HG03432 (cell line): ENCODE data around the gene REXO1.
"Not testable (repeated sequence)": the region's sequence is repeated elsewhere in the genome, so short reads cannot be mapped to it uniquely, and the experiment has no call there.

ENCODE experiments used
- ATAC-seq: cut with Tn5 transposase; IDR thresholded peaks from one replicate; pipeline ENCODE4 v1.9.1; 2021; ENCODE audit warnings: mild to moderate bottlenecking, moderate library complexity; ENCODE audit not compliant: unreplicated experiment

Gene REXO1

DNA sequence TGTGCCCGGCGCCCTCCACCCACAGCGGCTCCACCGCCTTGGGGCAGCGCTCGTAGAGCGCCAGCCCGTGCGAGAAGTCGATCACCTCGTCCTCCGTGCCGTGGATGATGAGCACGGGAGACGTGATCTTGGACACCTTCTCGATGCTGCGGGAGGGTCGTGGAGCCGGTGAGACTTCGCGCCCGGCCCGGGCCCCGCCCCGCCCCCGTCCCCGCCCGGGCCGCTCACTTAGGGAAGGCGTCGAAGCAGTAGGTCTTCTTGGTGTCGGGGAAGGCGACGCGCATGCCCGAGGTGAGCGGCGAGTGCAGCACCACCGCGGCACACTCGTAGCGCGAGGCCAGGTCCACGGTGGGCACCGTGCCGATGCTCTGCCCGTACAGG is 29.0 kb upstream of the REXO1 start:
- not testable (repeated sequence) for ATAC-seq

GRCh38 chr19:1876496-1877279 is 28.4 kb upstream of the REXO1 start:
- ATAC-seq = not testable (repeated sequence)

GRCh38 chr19:1875646-1876495 is 27.6 kb upstream of the REXO1 start:
- peak; percentile 84 for ATAC-seq

GRCh38 chr19:1875265-1875645 is 27.0 kb upstream of the REXO1 start:
- ATAC-seq = not testable (repeated sequence)

DNA sequence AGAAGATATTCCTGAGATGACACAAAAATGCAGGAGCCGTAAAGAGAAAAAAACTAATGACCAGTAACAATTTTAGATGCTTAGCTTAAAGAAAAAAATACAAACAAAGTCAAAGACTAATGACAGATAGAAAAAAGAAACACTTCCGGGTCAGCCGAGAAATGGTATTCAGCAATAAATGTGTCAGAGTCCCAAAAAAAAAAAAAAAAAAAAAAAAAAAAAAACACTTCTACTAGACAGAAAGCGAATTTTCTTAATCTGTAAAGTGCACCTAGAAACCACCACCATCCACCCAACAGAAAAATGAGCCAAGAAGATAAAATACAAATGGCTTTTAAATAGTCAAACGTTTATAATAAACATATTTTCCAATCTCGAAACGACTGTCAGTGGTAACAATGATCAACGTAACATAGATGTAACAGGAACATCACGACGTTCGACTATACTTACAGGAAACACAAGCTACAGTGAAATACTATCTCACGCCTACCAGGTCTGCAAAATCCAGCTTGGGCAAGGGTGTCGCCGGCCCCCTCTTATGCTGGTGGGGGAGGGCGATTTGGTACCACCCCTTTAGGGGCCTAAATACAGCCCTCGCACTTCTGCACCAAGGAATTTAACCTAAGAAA is 26.4 kb upstream of the REXO1 start:
- no peak for ATAC-seq

DNA sequence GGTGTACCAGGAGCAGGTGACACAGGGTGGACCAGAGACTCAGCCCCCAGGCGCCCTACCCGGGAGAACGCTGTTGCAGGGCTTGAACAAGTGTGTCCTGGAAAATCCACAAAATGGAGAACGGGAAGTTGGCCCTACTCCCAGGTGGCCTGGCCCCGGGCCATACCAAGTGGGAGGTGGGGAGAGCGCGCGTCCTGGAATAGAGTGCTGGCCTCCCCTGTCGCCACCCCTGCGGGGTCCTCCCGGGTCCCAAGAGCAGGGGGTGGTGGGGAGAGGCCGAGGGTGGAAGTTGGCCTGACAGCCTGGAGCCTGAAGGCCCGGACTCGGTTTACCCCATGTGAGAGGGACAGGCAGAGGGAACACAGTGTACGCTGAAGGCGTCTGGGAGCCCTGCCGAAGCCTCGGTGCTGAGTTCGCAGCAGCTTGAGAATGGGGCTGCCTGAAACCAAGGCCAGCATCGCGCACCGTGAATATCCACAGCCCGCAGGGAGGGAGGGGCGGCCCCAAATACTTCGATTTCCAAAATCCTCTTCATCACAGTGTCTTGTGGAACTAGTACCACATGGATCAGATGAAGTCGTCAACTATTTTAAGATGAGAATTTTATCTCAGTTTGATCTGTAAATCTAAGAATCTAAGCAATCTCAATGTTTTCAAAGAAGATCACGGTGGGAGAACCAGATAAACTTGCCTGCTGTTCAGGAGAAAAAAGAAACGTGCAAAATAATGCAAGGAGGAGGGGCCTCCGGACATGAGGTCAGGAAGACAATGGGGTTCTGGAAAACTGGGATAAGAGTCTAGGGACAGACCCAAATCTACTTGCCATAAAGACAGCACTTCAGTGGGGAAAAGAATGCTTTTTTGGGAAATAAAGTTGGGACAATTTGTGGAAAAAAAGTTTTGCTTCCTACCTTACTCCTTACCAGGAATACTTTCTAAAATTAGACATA is 25.5 kb upstream of the REXO1 start:
- ATAC-seq = no peak

DNA sequence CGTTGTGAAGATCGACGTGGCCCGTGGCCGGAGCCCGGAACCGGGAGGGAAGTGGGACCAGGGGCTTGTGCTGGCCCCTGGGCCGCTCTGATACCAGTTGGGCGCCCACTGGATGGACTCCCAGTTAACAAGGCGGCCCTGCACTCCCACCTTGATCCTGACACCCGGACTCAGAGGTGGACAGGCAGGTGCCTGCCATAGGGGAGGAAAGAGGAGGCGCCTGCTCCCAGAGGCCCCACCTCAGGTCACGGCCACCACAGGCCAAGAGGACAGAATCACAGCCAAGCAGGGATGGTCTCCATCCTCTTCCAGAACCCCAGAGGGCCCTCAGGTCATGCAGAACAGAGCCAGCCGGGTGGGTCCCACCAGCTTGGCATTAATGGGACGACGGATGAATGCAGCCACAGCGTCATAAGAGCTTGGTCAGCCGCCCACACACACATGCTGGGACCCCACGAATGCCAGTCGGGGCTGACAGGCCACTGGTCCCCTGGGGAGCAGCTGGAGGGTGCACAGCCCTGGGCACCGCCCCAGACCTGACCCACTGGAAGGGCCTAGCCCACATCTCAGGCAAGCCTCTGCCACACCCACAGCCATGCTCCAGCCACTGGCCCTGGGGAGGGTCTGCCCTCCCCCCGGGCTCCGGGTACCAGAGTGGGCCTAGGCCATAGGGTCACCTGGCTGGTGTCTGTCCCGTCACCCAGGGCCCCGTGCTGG is 24.7 kb upstream of the REXO1 start:
- no peak for ATAC-seq

DNA sequence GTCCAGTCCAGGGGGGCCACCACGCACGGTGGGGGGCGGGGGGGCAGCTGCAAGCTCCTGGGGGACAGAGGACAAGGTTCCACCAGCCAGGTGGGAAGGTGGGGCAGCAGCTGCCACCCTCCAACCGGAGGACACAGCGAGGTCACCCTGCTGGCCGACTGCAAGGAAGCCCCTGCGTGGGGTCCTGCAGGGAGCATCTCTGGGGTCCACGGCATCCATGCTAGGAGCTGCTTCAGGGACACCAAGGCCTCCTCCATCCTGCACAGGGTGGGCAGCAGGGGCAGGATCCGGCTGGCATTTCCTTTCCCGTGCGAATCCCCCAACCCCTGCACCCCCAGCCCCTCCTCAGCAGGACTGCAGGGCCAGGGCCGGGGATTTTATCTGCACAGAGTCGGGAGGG is 23.3 kb upstream of the REXO1 start:
- ATAC-seq = no peak

- no peak for ATAC-seq
Observed at GRCh38 chr19:1871140-1871597, 22.9 kb upstream of the REXO1 start.

- no peak for ATAC-seq
Observed at GRCh38 chr19:1868971-1869370, 20.7 kb upstream of the REXO1 start.

DNA sequence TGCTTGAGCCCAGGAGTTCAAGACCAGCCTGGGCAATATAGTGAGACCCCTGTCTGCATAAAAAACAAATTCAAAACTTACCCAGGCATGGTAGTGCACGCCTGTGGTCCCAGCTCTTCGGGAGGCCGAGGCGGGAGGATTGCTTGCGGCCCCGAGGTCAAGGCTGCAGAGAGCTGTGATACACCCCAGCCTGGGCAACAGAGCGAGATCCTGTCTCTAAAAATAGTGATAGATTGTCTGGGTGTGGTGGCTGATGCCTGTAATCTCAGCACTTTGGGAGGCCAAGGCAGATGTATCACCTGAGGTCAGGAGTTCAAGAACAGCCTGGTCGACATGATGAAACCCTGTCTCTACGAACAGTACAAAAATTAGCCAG is 19.1 kb upstream of the REXO1 start:
- no peak for ATAC-seq

GRCh38 chr19:1866693-1867348 is 18.5 kb upstream of the REXO1 start:
- ATAC-seq = no peak

GRCh38 chr19:1865172-1866010 is 17.1 kb upstream of the REXO1 start:
- ATAC-seq = no peak

- peak; percentile 35 for ATAC-seq
Observed at GRCh38 chr19:1864480-1865171, 16.3 kb upstream of the REXO1 start.

DNA sequence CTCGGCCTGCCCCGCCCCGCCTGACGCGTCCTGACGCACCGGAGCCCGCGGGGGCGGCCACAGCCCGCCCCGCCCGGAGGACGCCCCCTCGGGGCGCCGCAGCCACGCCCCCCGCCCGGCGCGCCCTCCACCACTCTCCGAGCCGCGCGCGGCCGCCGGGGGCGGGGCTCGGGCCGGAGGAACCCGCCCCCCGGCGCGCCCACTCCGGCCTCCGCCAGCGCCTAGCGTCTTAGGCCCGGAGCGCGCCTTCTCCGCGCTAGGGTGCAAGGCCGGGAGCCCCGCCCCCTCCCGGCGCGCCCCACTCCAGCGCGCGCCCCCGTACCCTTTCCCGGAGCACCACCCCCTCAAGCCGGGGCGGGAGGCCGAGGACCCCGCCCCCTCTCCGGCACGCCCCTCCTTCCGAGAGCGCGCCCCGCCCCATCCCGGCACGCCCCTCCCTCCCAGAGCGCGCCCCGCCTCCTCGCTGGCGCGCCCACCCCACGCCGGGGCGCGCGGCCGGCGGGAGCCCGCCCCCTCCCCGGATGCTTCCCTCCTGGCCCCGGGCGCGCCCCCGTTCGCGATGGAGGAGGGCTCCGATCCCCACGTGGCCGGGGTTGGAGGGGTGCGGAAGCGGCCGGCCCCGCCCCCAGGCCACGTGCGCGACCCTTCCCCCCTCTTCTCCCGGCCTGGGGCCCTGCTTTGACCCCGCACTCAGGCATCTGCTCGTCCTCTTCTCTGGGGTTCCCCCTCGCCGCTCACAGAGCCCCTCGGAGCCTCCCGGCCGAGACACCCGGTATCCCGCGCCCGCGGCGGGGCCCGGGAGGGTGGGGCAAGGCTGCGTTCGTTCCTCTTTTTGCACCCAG is 15.6 kb upstream of the REXO1 start:
- ATAC-seq = peak; percentile 53

GRCh38 chr19:1863328-1863637 is 15.0 kb upstream of the REXO1 start, which contains the start of gene KLF16:
KLF16 (minus strand) TSS chr19:1863579; CDS start chr19:1863497, 82 bp downstream.
- ATAC-seq = no peak
